ENCODE data around the gene SMIM5. TPM values are rescaled to one million over a fixed set of nuclear protein-coding genes. Genes with fewer than 3 reads are reported as not detected.

SMIM5 gene
- total RNA-seq, 1 experiment from 2014 or later = 0.24 TPM

- Histone ChIP-seq H3K9me3 (ENCODE audit: control insufficient read depth, low read depth, low read length) (no peaks in the 10 kb centered on the region), H3K56ac (ENCODE audit: insufficient read length, low read depth, low read length) (no peak overlapping the region), H3K4me2 (ENCODE audit: insufficient read depth, insufficient read length, low read length) (no peak overlapping the region), H3K14ac (ENCODE audit: insufficient read depth, low read length) (no peak overlapping the region), H3K79me2 (ENCODE audit: insufficient read depth, low read length) (no peaks in the 10 kb centered on the region), H3K79me1 (ENCODE audit: insufficient read depth, low read depth, low read length, poor library complexity, severe bottlenecking) (no peaks in the 10 kb centered on the region), H4K20me1 (ENCODE audit: control insufficient read depth, insufficient read depth, insufficient read length) (no peaks in the 10 kb centered on the region), H3K27me3 (ENCODE audit: insufficient read depth, low read length) (no peaks in the 10 kb centered on the region), H2BK5ac (ENCODE audit: insufficient read length, low read length) (no peak overlapping the region), H4K5ac (ENCODE audit: insufficient read length, low read depth, low read length) (no peak overlapping the region), H2BK20ac (ENCODE audit: low read depth, low read length, poor library complexity, severe bottlenecking) (no peak overlapping the region), H3T11ph (ENCODE audit: low read length) (no peak overlapping the region), H3K9ac (ENCODE audit: extremely low read depth, insufficient read length, low read length) (no peak overlapping the region), H3K23me2 (ENCODE audit: insufficient read length, low read depth, low read length, poor library complexity, severe bottlenecking) (no peaks in the 10 kb centered on the region), H2BK120ac (ENCODE audit: low read depth, low read length, poor library complexity, severe bottlenecking) (no peak overlapping the region), H3K23ac (ENCODE audit: insufficient read length, low read depth, low read length) (no peak overlapping the region), H3K4ac (ENCODE audit: low read depth, low read length) (no peak overlapping the region), H2AFZ (ENCODE audit: low read length) (no peak overlapping the region), H4K91ac (ENCODE audit: insufficient read length, low read depth, low read length) (no peak overlapping the region), H4K8ac (replicated peaks; ENCODE audit: insufficient read length, low read depth, low read length) (no peak overlapping the region), H2BK12ac (ENCODE audit: insufficient read length, low read depth, low read length) (no peak overlapping the region), H2BK15ac (ENCODE audit: low read depth, low read length) (no peak overlapping the region), H2AK5ac (ENCODE audit: insufficient read length, low read length) (no peak overlapping the region), H3K18ac (ENCODE audit: insufficient read length, low read depth, low read length) (no peak overlapping the region), H3K27ac (ENCODE audit: insufficient read length, low read depth, low read length) (no peak overlapping the region), H3K4me1 (ENCODE audit: insufficient read depth, low read length) (no peaks in the 10 kb centered on the region)
- no peaks in the 10 kb centered on the region for H3K9me3 Mint-ChIP-seq
- peaks cover 2% of the 10 kb centered on the region in 2 experiments; a peak in 2 of 4 replicates for H3K4me1 Mint-ChIP-seq
- H3K27me3 Mint-ChIP-seq (ENCODE audit: low read depth) = no peaks in the 10 kb centered on the region
- DNase-seq = no peak
- no CpG with 5 or more reads among the region's 2 CpGs for WGBS (ENCODE audit: extremely low coverage, insufficient read length, low lambda C conversion rate)
- peaks cover 11 to 56% (median 50%) of the 10 kb centered on the region in 3 experiments; a peak in 6 of 7 replicates for H3K36me3 Mint-ChIP-seq (ENCODE audit: insufficient read depth in 1 of 3, low read depth in 3 of 3)
- no peak overlapping the region for H3K4me3 Mint-ChIP-seq
- no peak overlapping the region for H3K27ac Mint-ChIP-seq
- no peak for TF ChIP-seq CTCF (conservative IDR thresholded peaks at IDR 0.05)
Measured at GRCh38 chr17:75654176-75654575, 20.9 kb downstream of the SMIM5 start.

All from H9 (cell line).